SK-N-SH treated with all-trans-retinoic acid at 6 μM for 48 hours (cell line): ENCODE data around the gene EPB41L2.

ENCODE experiments used
- ATAC-seq: fragments of 200-7000 bp; cut with Tn5 transposase; 3 replicates; pipeline ENCODE4 v1.9.1; 2020; ENCODE audit warnings: mild to moderate bottlenecking, moderate library complexity
- ARNTL ChIP-seq: fragments of 450-650 bp; formaldehyde crosslinking; IDR thresholded peaks from 2 replicates; pipeline ENCODE4 v1.5.0; 2020; ENCODE audit warnings: low read depth, mild to moderate bottlenecking, moderate library complexity, borderline replicate concordance
- BACH2 ChIP-seq: fragments of 250-450 bp; sonication (Bioruptor Pico); IDR thresholded peaks from 2 replicates; pipeline ENCODE4 v1.9.0; 2021; ENCODE audit warnings: mild to moderate bottlenecking, borderline replicate concordance
- CSDC2 ChIP-seq: fragments of 250-450 bp; sonication (Bioruptor Pico); IDR thresholded peaks from 2 replicates; pipeline ENCODE4 v1.5.0; 2020; ENCODE audit warnings: mild to moderate bottlenecking, moderate library complexity
- ESRRG ChIP-seq: fragments of 250-450 bp; sonication (Bioruptor Pico); IDR thresholded peaks from 2 replicates; pipeline ENCODE4 v1.6.1; 2021; ENCODE audit warnings: mild to moderate bottlenecking
- GLIS3 ChIP-seq: fragments of 250-450 bp; sonication (Bioruptor Pico); IDR thresholded peaks from 2 replicates; pipeline ENCODE4 v1.5.0; 2020; ENCODE audit warnings: mild to moderate bottlenecking, moderate library complexity
- ISL1 ChIP-seq: fragments of 250-450 bp; sonication (Bioruptor Pico); IDR thresholded peaks from 2 replicates; pipeline ENCODE4 v2.1.2; 2022; ENCODE audit warnings: mild to moderate bottlenecking, moderate library complexity
- OSR1 ChIP-seq: fragments of 250-450 bp; sonication (Bioruptor Pico); IDR thresholded peaks from 2 replicates; pipeline ENCODE4 v1.8.0; 2022; ENCODE audit warnings: moderate library complexity, mild to moderate bottlenecking, inconsistent platforms
- PPARA ChIP-seq: fragments of 250-450 bp; sonication (Bioruptor Pico); IDR thresholded peaks from 2 replicates; pipeline ENCODE4 v1.5.0; 2020; ENCODE audit warnings: mild to moderate bottlenecking, borderline replicate concordance
- RARB ChIP-seq: fragments of 250-450 bp; sonication (Bioruptor Pico); IDR thresholded peaks from 2 replicates; pipeline ENCODE4 v1.8.0; 2021; ENCODE audit warnings: mild to moderate bottlenecking, moderate library complexity
- SNAI2 ChIP-seq: fragments of 250-450 bp; sonication (Bioruptor Pico); IDR thresholded peaks from 2 replicates; pipeline ENCODE4 v1.5.0; 2020; ENCODE audit warnings: mild to moderate bottlenecking, moderate library complexity
- TCF4 ChIP-seq: fragments of 250-450 bp; sonication (Bioruptor Pico); IDR thresholded peaks from 2 replicates; pipeline ENCODE4 v1.8.0; 2021; ENCODE audit warnings: mild to moderate bottlenecking, moderate library complexity, borderline replicate concordance
- TOX ChIP-seq: fragments of 250-450 bp; sonication (Bioruptor Pico); IDR thresholded peaks from 2 replicates; pipeline ENCODE4 v1.8.0; 2021; ENCODE audit warnings: mild to moderate bottlenecking, moderate library complexity, borderline replicate concordance
- ZC3H10 ChIP-seq: fragments of 250-450 bp; sonication (Bioruptor Pico); IDR thresholded peaks from 2 replicates; pipeline ENCODE4 v1.5.1; 2021; ENCODE audit warnings: mild to moderate bottlenecking, moderate library complexity
- ZFP30 ChIP-seq: fragments of 450-650 bp; formaldehyde crosslinking; IDR thresholded peaks from 2 replicates; pipeline ENCODE4 v1.5.0; 2022; ENCODE audit warnings: mild to moderate bottlenecking, moderate library complexity
- ZNF565 ChIP-seq: fragments of 450-650 bp; formaldehyde crosslinking; conservative IDR thresholded peaks from 2 replicates; pipeline ENCODE4 v1.5.0; 2020; ENCODE audit warnings: low read depth, mild to moderate bottlenecking, moderate library complexity
- ZNF70 ChIP-seq: fragments of 450-650 bp; formaldehyde crosslinking; IDR thresholded peaks from 2 replicates; pipeline ENCODE4 v1.5.0; 2020; ENCODE audit warnings: mild to moderate bottlenecking, moderate library complexity
- TF ChIP-seq, protein P1 (sequence below): fragments of 250-450 bp; sonication (Bioruptor Pico); IDR thresholded peaks from 2 replicates; pipeline ENCODE4 v1.5.0; 2020; ENCODE audit warnings: mild to moderate bottlenecking, moderate library complexity
- TF ChIP-seq, protein P2 (sequence below): fragments of 250-450 bp; sonication (Bioruptor Pico); IDR thresholded peaks from 2 replicates; pipeline ENCODE4 v1.8.0; 2020; ENCODE audit warnings: mild to moderate bottlenecking, moderate library complexity, borderline replicate concordance
- TF ChIP-seq, protein P3 (sequence below): fragments of 250-450 bp; sonication (Bioruptor Pico); IDR thresholded peaks from 2 replicates; pipeline ENCODE4 v1.5.1; 2020; ENCODE audit warnings: low read depth, mild to moderate bottlenecking, moderate library complexity

Gene EPB41L2

DNA sequence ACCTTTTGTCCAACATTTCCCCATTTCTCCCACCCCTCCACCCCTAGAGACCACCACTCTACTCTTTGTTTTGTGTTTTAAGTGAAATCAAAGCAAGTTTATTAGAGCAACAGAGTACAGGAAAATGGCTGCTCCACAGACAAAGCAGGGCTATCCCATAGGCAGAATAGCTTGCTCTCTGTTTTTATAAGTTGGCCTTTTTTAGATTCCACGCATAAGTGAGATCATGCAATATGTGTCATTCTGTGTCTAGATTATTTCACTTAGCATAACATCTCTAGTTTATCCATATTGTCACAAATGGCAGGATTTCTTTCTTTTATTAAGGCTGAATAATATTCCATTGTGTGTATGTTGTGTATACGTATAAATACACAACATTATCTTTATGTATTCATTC lies 266.0 kb downstream of the EPB41L2 start:
- ATAC-seq, result no peak

DNA sequence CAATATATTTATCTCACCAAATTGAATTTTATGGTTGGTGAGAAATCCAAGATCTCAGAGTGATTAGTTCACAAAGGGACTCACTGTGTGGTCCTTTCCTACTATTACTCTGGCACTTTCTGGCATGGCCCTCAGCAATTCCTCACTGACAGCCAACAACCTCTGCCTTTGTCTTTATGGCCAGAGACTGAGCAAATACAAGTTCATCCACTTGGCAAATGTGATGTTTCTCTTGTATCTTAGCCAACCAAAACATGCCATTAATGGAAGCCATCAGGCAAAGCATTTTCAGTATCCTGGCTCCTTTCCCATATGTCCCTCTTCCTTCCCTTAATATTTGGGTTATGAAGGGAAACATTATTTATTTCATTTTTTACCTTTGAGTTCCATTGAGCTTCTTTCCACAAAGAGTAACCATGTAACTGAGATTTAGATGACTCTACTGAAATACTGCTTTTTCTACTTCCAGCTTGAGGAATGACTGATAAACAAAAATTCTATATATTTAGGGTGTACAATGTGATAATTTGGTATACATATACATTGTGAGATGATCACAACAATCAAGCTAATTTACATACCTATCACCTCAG lies 266.6 kb downstream of the EPB41L2 start:
- TF ChIP-seq RARB (CRISPR knock-in tag), result peak; percentile 60; the same call in 1 of the 2 replicates
- TF ChIP-seq TCF4, result no peak
- TF ChIP-seq ZFP30, result no peak
- no peak for TF ChIP-seq PPARA (CRISPR knock-in tag)
- no peak for TF ChIP-seq ISL1
- TF ChIP-seq GLIS3, result no peak
- no peak for TF ChIP-seq BACH2 (CRISPR knock-in tag)
- peak; percentile 96 for ATAC-seq

More for the DNA sequence above, 266.0 kb downstream of the EPB41L2 start:
- TF ChIP-seq ISL1 (no peak), ZNF565 (CRISPR knock-in tag) (no peak), ESRRG (no peak), SNAI2 (CRISPR knock-in tag) (no peak)

DNA sequence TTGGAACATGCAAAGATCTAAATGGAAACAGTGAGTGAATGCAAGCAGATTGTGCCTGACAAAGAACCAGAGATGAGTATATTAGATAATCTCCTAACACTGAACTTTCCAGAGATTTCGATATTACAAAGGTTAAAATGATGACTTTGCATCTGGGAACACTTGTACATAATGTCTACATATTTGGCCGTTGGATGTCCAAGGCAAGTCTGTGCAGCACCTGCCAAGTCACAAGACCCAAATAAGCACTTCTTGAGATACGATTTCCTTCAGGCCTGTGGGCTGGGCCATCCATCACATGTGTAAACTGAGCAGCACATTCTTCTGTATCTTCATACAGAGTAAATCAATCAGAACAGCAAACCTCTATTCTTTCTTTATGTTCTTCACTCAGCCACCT lies 268.3 kb downstream of the EPB41L2 start:
- TF ChIP-seq, protein P1, sequence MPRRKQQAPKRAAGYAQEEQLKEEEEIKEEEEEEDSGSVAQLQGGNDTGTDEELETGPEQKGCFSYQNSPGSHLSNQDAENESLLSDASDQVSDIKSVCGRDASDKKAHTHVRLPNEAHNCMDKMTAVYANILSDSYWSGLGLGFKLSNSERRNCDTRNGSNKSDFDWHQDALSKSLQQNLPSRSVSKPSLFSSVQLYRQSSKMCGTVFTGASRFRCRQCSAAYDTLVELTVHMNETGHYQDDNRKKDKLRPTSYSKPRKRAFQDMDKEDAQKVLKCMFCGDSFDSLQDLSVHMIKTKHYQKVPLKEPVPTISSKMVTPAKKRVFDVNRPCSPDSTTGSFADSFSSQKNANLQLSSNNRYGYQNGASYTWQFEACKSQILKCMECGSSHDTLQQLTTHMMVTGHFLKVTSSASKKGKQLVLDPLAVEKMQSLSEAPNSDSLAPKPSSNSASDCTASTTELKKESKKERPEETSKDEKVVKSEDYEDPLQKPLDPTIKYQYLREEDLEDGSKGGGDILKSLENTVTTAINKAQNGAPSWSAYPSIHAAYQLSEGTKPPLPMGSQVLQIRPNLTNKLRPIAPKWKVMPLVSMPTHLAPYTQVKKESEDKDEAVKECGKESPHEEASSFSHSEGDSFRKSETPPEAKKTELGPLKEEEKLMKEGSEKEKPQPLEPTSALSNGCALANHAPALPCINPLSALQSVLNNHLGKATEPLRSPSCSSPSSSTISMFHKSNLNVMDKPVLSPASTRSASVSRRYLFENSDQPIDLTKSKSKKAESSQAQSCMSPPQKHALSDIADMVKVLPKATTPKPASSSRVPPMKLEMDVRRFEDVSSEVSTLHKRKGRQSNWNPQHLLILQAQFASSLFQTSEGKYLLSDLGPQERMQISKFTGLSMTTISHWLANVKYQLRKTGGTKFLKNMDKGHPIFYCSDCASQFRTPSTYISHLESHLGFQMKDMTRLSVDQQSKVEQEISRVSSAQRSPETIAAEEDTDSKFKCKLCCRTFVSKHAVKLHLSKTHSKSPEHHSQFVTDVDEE, result no peak
- TF ChIP-seq ZC3H10 (CRISPR knock-in tag) (no peak), TCF4 (no peak)
- no peak for ATAC-seq

DNA sequence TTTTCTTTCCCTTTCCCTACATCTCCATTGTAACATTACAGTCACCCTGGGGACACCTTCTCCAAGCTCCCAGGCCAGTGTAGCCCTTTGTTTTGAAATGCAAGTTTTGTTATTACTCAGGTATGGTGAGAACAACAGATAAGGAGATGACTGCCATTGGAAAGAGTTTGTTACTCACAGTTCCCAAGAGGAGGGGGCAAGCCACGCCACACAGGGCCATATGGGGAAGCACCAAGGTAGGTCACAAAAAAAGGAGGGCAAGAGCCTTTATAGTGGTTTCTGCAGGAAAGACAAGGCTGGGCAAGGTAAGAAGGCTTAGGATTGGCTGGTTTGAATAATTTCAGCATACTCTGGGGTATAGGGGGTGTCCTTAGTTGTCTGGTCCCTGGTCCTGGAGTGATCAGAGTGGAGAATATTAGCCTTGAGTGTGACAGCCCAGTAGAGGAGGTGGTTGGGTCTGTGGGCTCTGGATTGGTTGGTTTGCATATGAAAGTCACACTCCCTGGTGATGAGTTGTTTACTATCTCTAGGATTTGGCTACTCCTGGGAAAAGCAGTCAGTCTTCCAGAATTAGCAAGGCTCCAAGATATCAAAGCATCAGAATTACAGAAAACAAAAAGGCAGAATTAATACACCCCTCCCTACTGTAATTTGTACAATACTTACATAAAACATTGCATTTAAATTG lies 268.9 kb downstream of the EPB41L2 start:
- ATAC-seq, result no peak
- TF ChIP-seq BACH2 (CRISPR knock-in tag) (no peak), ESRRG (no peak), ZNF70 (CRISPR knock-in tag) (no peak), CSDC2 (no peak), ARNTL (no peak), GLIS3 (no peak), OSR1 (CRISPR knock-in tag) (no peak), TOX (CRISPR knock-in tag) (no peak), TCF4 (no peak), PPARA (CRISPR knock-in tag) (no peak)
- TF ChIP-seq, protein P2, sequence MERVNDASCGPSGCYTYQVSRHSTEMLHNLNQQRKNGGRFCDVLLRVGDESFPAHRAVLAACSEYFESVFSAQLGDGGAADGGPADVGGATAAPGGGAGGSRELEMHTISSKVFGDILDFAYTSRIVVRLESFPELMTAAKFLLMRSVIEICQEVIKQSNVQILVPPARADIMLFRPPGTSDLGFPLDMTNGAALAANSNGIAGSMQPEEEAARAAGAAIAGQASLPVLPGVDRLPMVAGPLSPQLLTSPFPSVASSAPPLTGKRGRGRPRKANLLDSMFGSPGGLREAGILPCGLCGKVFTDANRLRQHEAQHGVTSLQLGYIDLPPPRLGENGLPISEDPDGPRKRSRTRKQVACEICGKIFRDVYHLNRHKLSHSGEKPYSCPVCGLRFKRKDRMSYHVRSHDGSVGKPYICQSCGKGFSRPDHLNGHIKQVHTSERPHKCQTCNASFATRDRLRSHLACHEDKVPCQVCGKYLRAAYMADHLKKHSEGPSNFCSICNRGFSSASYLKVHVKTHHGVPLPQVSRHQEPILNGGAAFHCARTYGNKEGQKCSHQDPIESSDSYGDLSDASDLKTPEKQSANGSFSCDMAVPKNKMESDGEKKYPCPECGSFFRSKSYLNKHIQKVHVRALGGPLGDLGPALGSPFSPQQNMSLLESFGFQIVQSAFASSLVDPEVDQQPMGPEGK (CRISPR knock-in tag), result no peak
- TF ChIP-seq, protein P3, sequence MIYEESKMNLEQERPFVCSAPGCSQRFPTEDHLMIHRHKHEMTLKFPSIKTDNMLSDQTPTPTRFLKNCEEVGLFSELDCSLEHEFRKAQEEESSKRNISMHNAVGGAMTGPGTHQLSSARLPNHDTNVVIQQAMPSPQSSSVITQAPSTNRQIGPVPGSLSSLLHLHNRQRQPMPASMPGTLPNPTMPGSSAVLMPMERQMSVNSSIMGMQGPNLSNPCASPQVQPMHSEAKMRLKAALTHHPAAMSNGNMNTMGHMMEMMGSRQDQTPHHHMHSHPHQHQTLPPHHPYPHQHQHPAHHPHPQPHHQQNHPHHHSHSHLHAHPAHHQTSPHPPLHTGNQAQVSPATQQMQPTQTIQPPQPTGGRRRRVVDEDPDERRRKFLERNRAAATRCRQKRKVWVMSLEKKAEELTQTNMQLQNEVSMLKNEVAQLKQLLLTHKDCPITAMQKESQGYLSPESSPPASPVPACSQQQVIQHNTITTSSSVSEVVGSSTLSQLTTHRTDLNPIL, result no peak
